ENCODE measurements around the gene WFDC11. TPM values are rescaled to one million over a fixed set of nuclear protein-coding genes. Genes with fewer than 3 reads are reported as not detected.
"Not testable (repeated sequence)": the region's sequence is repeated elsewhere in the genome, so short reads cannot be mapped to it uniquely, and the experiment has no call there.

Gene WFDC11
- polyA plus RNA-seq, 1 donor from 2014 or later, result not detected

- TF ChIP-seq RAD21 (conservative IDR thresholded peaks at IDR 0.05) (no peak), TAF1 (IDR thresholded peaks at IDR 0.05; ENCODE audit: low read depth) (no peak), REST (IDR thresholded peaks at IDR 0.05; ENCODE audit: borderline replicate concordance) (no peak), EZH2 (IDR thresholded peaks at IDR 0.05; ENCODE audit: borderline replicate concordance, insufficient read depth, low read length, poor library complexity, severe bottlenecking) (no peak), CTCF (IDR thresholded peaks at IDR 0.05; ENCODE audit: poor library complexity, severe bottlenecking) (no peak), MXI1 (conservative IDR thresholded peaks at IDR 0.05; ENCODE audit: poor library complexity, severe bottlenecking) (no peak), EP300 (conservative IDR thresholded peaks at IDR 0.05; ENCODE audit: poor library complexity, severe bottlenecking) (no peak), SMC3 (conservative IDR thresholded peaks at IDR 0.05; ENCODE audit: poor library complexity) (no peak), POLR2AphosphoS5 (IDR thresholded peaks at IDR 0.05) (no peak)
- Histone ChIP-seq H3K4me3 (ENCODE audit: low read length) (no peak overlapping the region), H3K9me2 (ENCODE audit: insufficient read depth, low read length) (no peaks in the 10 kb centered on the region)
Measured at GRCh38 chr20:45647441-45648050, 22.5 kb downstream of the WFDC11 start.

GRCh38 chr20:45646875-45647274 lies 23.2 kb downstream of the WFDC11 start:
- no peak for TF ChIP-seq MXI1 (conservative IDR thresholded peaks at IDR 0.05; ENCODE audit: poor library complexity, severe bottlenecking)
- no peak for TF ChIP-seq EZH2 (IDR thresholded peaks at IDR 0.05; ENCODE audit: borderline replicate concordance, insufficient read depth, low read length, poor library complexity, severe bottlenecking)
- TF ChIP-seq REST (IDR thresholded peaks at IDR 0.05; ENCODE audit: borderline replicate concordance), result no peak
- TF ChIP-seq RAD21 (conservative IDR thresholded peaks at IDR 0.05), result no peak
- TF ChIP-seq SMC3 (conservative IDR thresholded peaks at IDR 0.05; ENCODE audit: poor library complexity), result no peak
- TF ChIP-seq CTCF (IDR thresholded peaks at IDR 0.05; ENCODE audit: poor library complexity, severe bottlenecking), result no peak
- TF ChIP-seq POLR2AphosphoS5 (IDR thresholded peaks at IDR 0.05), result no peak
- TF ChIP-seq EP300 (conservative IDR thresholded peaks at IDR 0.05; ENCODE audit: poor library complexity, severe bottlenecking), result no peak
- TF ChIP-seq TAF1 (IDR thresholded peaks at IDR 0.05; ENCODE audit: low read depth), result no peak
- H3K36me3 ChIP-seq (ENCODE audit: insufficient read depth, low read length), result no peaks in the 10 kb centered on the region
- H4K20me1 ChIP-seq (ENCODE audit: insufficient read depth), result no peaks in the 10 kb centered on the region
- no peaks in the 10 kb centered on the region for H3K79me2 ChIP-seq (replicated peaks; ENCODE audit: insufficient read depth, low read length)
- no peaks in the 10 kb centered on the region for H3K9me3 ChIP-seq (ENCODE audit: low read length)
- H3K4me3 ChIP-seq (ENCODE audit: low read length), result no peak overlapping the region
- no peak overlapping the region for H3K9ac ChIP-seq (ENCODE audit: low read length)
- no peaks in the 10 kb centered on the region for H3K27me3 ChIP-seq (ENCODE audit: insufficient read depth, low read depth, low read length)
- H2AFZ ChIP-seq (ENCODE audit: low read depth, low read length), result no peak overlapping the region
- no peak overlapping the region for H3K27ac ChIP-seq (ENCODE audit: low read length)
- H3F3A ChIP-seq (ENCODE audit: insufficient read depth, low read length, poor library complexity, severe bottlenecking), result no peaks in the 10 kb centered on the region
- no peak overlapping the region for H3K4me2 ChIP-seq (ENCODE audit: low read length)
- H3K9me2 ChIP-seq (ENCODE audit: insufficient read depth, low read length), result no peaks in the 10 kb centered on the region

More at GRCh38 chr20:45647441-45648050, 22.5 kb downstream of the WFDC11 start:
- no peaks in the 10 kb centered on the region for H3F3A ChIP-seq (ENCODE audit: insufficient read depth, low read length, poor library complexity, severe bottlenecking)
- no peak overlapping the region for H3K4me2 ChIP-seq (ENCODE audit: low read length)
- H3K9me3 ChIP-seq (ENCODE audit: low read length), result no peaks in the 10 kb centered on the region
- no peak overlapping the region for H2AFZ ChIP-seq (ENCODE audit: low read depth, low read length)
- no peak overlapping the region for H3K9ac ChIP-seq (ENCODE audit: low read length)
- no peaks in the 10 kb centered on the region for H3K36me3 ChIP-seq (ENCODE audit: insufficient read depth, low read length)
- H3K79me2 ChIP-seq (replicated peaks; ENCODE audit: insufficient read depth, low read length), result no peaks in the 10 kb centered on the region
- H3K27ac ChIP-seq (ENCODE audit: low read length), result no peak overlapping the region
- no peaks in the 10 kb centered on the region for H4K20me1 ChIP-seq (ENCODE audit: insufficient read depth)
- H3K27me3 ChIP-seq (ENCODE audit: insufficient read depth, low read depth, low read length), result no peaks in the 10 kb centered on the region

GRCh38 chr20:45645869-45646268 lies 24.2 kb downstream of the WFDC11 start:
- H3K36me3 ChIP-seq (ENCODE audit: insufficient read depth, low read length); H3K27me3 ChIP-seq (ENCODE audit: insufficient read depth, low read depth, low read length); H3K79me2 ChIP-seq (replicated peaks; ENCODE audit: insufficient read depth, low read length); H3K9me2 ChIP-seq (ENCODE audit: insufficient read depth, low read length); H4K20me1 ChIP-seq (ENCODE audit: insufficient read depth); H3K4me3 ChIP-seq (ENCODE audit: low read length); H3K27ac ChIP-seq (ENCODE audit: low read length); H3K9ac ChIP-seq (ENCODE audit: low read length); H3K4me2 ChIP-seq (ENCODE audit: low read length); H3F3A ChIP-seq (ENCODE audit: insufficient read depth, low read length, poor library complexity, severe bottlenecking); H3K9me3 ChIP-seq (ENCODE audit: low read length); H2AFZ ChIP-seq (ENCODE audit: low read depth, low read length): not testable (repeated sequence)
